H1 (cell line): ENCODE results near the gene MED10. TPM values are rescaled to one million over a fixed set of nuclear protein-coding genes. Genes with fewer than 3 reads are reported as not detected.

Source experiments
- CTCF ChIA-PET: fragments of 300-600 bp; sonication (Branson Sonifier 250); formaldehyde crosslinking; loops from one replicate; lab custom pipeline; 2021; ENCODE audit not compliant: partially characterized antibody; lab: Charles Lee
- POLR2A ChIA-PET: fragments of 300-600 bp; sonication (Branson Sonifier 250); formaldehyde crosslinking; loops from one replicate; lab custom pipeline; 2021; ENCODE audit warnings: inconsistent platforms; ENCODE audit not compliant: partially characterized antibody; lab: Charles Lee
- DNase-seq, 2 experiments: peaks; one replicate each; pipeline versions ENCODE4 v3.0.0 to v3.0.0-alpha.2; 2010 to 2022; ENCODE audit warnings: low spot score in 2 of 2, low read depth in 1 of 2, mixed read lengths in 1 of 2
- FAIRE-seq: peaks from 2 replicates; lab custom pipeline; 2011; peaks lifted over from hg19 to GRCh38; lab: Jason Lieb, UNC
- H2AFZ ChIP-seq: 2 replicates; pipeline ENCODE4 v1.8.1; 2012; ENCODE audit warnings: low read length, inconsistent platforms
- H2AK5ac ChIP-seq: 2 replicates; pipeline ENCODE4 v1.6.1; 2013; ENCODE audit warnings: low read depth, low read length
- H2BK120ac ChIP-seq: replicated peaks from 2 replicates; pipeline ENCODE3; 2013; ENCODE audit warnings: low read depth, low read length, inconsistent platforms
- H2BK12ac ChIP-seq: 2 replicates; pipeline ENCODE4 v1.6.1; 2013; ENCODE audit warnings: low read depth, low read length
- H2BK15ac ChIP-seq: 2 replicates; pipeline ENCODE4 v1.6.1; 2013; ENCODE audit warnings: low read length
- H2BK20ac ChIP-seq: 2 replicates; pipeline ENCODE4 v1.6.1; 2013; ENCODE audit warnings: low read length
- H2BK5ac ChIP-seq: 2 replicates; pipeline ENCODE4 v1.6.1; 2013; ENCODE audit warnings: low read depth, low read length
- H3K14ac ChIP-seq: 2 replicates; pipeline ENCODE4 v1.6.1; 2013; ENCODE audit warnings: inconsistent platforms; ENCODE audit not compliant: insufficient read length
- H3K18ac ChIP-seq: 2 replicates; pipeline ENCODE4 v1.6.1; 2013; ENCODE audit warnings: low read length; ENCODE audit errors: extremely low read depth
- H3K23ac ChIP-seq: 2 replicates; pipeline ENCODE4 v1.6.1; 2013; ENCODE audit warnings: inconsistent platforms; ENCODE audit not compliant: insufficient read length
- H3K23me2 ChIP-seq: 2 replicates; pipeline ENCODE4 v1.6.1; 2013; ENCODE audit warnings: low read depth, low read length
- H3K27ac ChIP-seq: 2 replicates; pipeline ENCODE4 v1.6.1; 2011; ENCODE audit warnings: low read depth, low read length, inconsistent platforms
- H3K27me3 ChIP-seq, 4 experiments: replicated peaks in 1 of 4; 1 replicate in 1 of 4; 2 replicates in 3 of 4; pipeline versions ENCODE4 v1.6.1 to v1.8.1; 2011 to 2013; ENCODE audit warnings: low read length in 3 of 4, mild to moderate bottlenecking in 3 of 4, inconsistent platforms in 2 of 4, mixed read lengths in 2 of 4, moderate library complexity in 1 of 4; ENCODE audit not compliant: control insufficient read depth in 3 of 4, insufficient read depth in 3 of 4; ENCODE audit errors: extremely low read depth in 1 of 4
- H3K36me3 ChIP-seq, 4 experiments: 2 replicates each; pipeline versions ENCODE4 v1.6.1 to v1.8.1; 2011 to 2013; ENCODE audit warnings: mild to moderate bottlenecking in 4 of 4, low read length in 3 of 4, moderate library complexity in 2 of 4, control low read depth in 1 of 4, inconsistent platforms in 1 of 4; ENCODE audit not compliant: insufficient read depth in 4 of 4, control insufficient read depth in 2 of 4
- H3K4ac ChIP-seq: replicated peaks from 2 replicates; pipeline ENCODE3; 2013; ENCODE audit warnings: low read length, low read depth, mixed read lengths, inconsistent platforms; ENCODE audit not compliant: insufficient read length
- H3K4me1 ChIP-seq, 4 experiments: replicated peaks in 1 of 4; 1 replicate in 1 of 4; 2 replicates in 3 of 4; pipeline versions ENCODE4 v1.6.1 to v1.8.1; 2011 to 2013; ENCODE audit warnings: low read length in 3 of 4, inconsistent platforms in 2 of 4, mixed read lengths in 1 of 4; ENCODE audit not compliant: insufficient read depth in 4 of 4, control insufficient read depth in 3 of 4
- H3K4me2 ChIP-seq, 2 experiments: 2 replicates each; pipeline versions ENCODE4 v1.6.1 to v1.8.1; 2011 to 2013; ENCODE audit warnings: low read depth in 2 of 2, low read length in 2 of 2, control low read depth in 1 of 2, inconsistent platforms in 1 of 2, mild to moderate bottlenecking in 1 of 2; ENCODE audit not compliant: insufficient read depth in 1 of 2
- H3K4me3 ChIP-seq, 4 experiments: fragments of 200-600, 300-600 bp in 1 of 4; sonication (generic), shearing (Covaris generic), sonication (Bioruptor Twin) in 1 of 4; 2 replicates each; pipeline versions ENCODE4 v1.5.1 to v1.8.1; 2011 to 2016; ENCODE audit warnings: low read length in 4 of 4, low read depth in 3 of 4, control low read depth in 2 of 4, inconsistent platforms in 2 of 4, mild to moderate bottlenecking in 2 of 4, mixed read lengths in 1 of 4, moderate library complexity in 1 of 4; ENCODE audit not compliant: insufficient read depth in 2 of 4; ENCODE audit errors: extremely low read depth in 1 of 4
- H3K56ac ChIP-seq: replicated peaks from 2 replicates; pipeline ENCODE3; 2013; ENCODE audit warnings: low read depth, mild to moderate bottlenecking, mixed read lengths, low read length, inconsistent platforms; ENCODE audit not compliant: insufficient read length
- H3K79me1 ChIP-seq: 2 replicates; pipeline ENCODE4 v1.6.1; 2013; ENCODE audit warnings: low read depth, low read length, control low read depth
- H3K79me2 ChIP-seq, 2 experiments: 2 replicates each; pipeline versions ENCODE4 v1.6.1 to v1.8.1; 2012 to 2013; ENCODE audit warnings: low read length in 2 of 2, mild to moderate bottlenecking in 2 of 2, inconsistent platforms in 1 of 2; ENCODE audit not compliant: insufficient read depth in 2 of 2, control insufficient read depth in 1 of 2
- H3K9ac ChIP-seq, 4 experiments: replicated peaks in 1 of 4; 1 replicate in 1 of 4; 2 replicates in 3 of 4; pipeline versions ENCODE4 v1.6.1 to v1.8.1; 2011 to 2013; ENCODE audit warnings: low read depth in 3 of 4, low read length in 3 of 4, control low read depth in 2 of 4, mild to moderate bottlenecking in 2 of 4, moderate library complexity in 2 of 4, inconsistent platforms in 1 of 4; ENCODE audit errors: extremely low read depth in 1 of 4
- H3K9me3 ChIP-seq, 2 experiments: 2 replicates each; pipeline versions ENCODE4 v1.6.1 to v1.8.1; 2012 to 2013; ENCODE audit warnings: mild to moderate bottlenecking in 2 of 2, moderate library complexity in 2 of 2, control low read depth in 1 of 2, inconsistent platforms in 1 of 2, low read depth in 1 of 2, low read length in 1 of 2, mixed read lengths in 1 of 2; ENCODE audit not compliant: insufficient read depth in 2 of 2
- H4K20me1 ChIP-seq, 2 experiments: replicated peaks in 1 of 2; 2 replicates each; pipeline versions ENCODE3 to v1.8.1; 2011 to 2013; ENCODE audit warnings: inconsistent platforms in 2 of 2, low read length in 2 of 2, mild to moderate bottlenecking in 1 of 2; ENCODE audit not compliant: insufficient read depth in 2 of 2, control insufficient read depth in 1 of 2
- H4K5ac ChIP-seq: 2 replicates; pipeline ENCODE4 v1.6.1; 2013; ENCODE audit warnings: low read length, low read depth, mixed read lengths, inconsistent platforms; ENCODE audit not compliant: insufficient read length
- H4K8ac ChIP-seq: 2 replicates; pipeline ENCODE4 v1.8.0; 2013; ENCODE audit warnings: mild to moderate bottlenecking, moderate library complexity, low read length, inconsistent platforms; ENCODE audit not compliant: insufficient read depth; ENCODE audit errors: extremely low read depth
- H4K91ac ChIP-seq: replicated peaks from 2 replicates; pipeline ENCODE3; 2013; ENCODE audit warnings: low read length, mixed read lengths, inconsistent platforms; ENCODE audit not compliant: insufficient read length
- WGBS, 2 experiments: shearing (Covaris generic) in 1 of 2; methylation state at CpG; one replicate each; pipeline versions ENCODE4 v1.1.6 to v1.1.7; 2013 to 2015; ENCODE audit warnings: low lambda C conversion rate in 2 of 2, mixed read lengths in 2 of 2, inconsistent platforms in 1 of 2, low coverage in 1 of 2, missing lambda C conversion rate in 1 of 2; ENCODE audit not compliant: insufficient replicate concordance in 2 of 2, insufficient coverage in 1 of 2, insufficient read length in 1 of 2; ENCODE audit errors: extremely low coverage in 1 of 2, missing lambda C conversion rate in 1 of 2; 5-methylcytosine and 5-hydroxymethylcytosine counted together
- polyA plus RNA-seq, 7 experiments: library from polyadenylated mRNA; depleted of rRNA in 3 of 7; stranded (reverse) in 5 of 7; unstranded in 2 of 7; fragments of >200 nt in 5 of 7; fragments of 200-250 nt in 2 of 7; gene quantifications; 1 replicate in 5 of 7; 2 replicates in 1 of 7; 4 replicates in 1 of 7; pipeline versions ENCODE4 v1.2.1 to v1.2.3, GENCODE V29; 2011 to 2013; ENCODE audit warnings: missing spikeins in 2 of 7, mixed read lengths in 2 of 7
- total RNA-seq: library from RNA; stranded (reverse); fragmentation: NEBNext Ultra II Directional; extraction: Animal tissue kit (Norgen Biotek cat#: 25700); gene quantifications from 2 replicates; pipeline ENCODE4 v1.2.1, GENCODE V29; 2021

Gene MED10
- total and polyA plus RNA-seq, 2 of the 8 experiments (the other 6 are each of a cell fraction or from before 2014, with no cell fraction given) = 20.1 to 23.2 TPM

DNA sequence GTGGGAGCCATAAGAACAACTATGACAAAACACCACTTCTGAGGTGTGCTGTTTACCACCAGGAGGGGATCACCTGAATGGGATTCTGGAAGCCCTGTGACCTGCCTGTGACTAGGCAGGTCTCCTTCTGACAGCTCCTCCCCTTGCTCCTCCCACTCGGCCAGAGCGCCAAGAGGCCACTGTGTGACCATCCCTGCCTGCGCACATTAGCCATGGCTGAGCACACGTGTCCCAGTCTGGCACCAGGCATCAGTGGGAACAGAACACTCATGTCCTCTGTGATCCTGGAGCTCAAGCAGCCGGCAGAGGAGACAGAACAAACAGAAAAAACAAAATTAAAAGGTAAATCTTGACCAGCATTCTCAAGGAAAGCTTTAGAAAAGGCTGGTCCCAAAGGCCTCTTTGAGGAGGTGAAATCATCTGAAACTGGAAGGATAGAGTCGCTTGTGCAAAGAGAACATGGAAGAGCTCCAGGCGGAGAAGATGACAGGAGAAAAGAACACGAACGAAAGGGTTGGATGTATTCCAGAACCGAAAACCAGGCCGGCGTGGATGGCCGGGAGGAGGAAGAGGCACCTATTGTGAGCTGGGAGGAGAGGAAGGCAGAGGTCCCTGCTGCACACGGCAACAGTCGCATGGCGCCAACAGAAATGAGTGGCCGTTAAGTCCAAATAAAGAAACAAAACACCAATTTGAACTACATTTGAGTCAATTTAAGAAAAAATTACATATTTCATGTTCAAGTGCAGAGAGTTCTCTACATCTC is 5.1 kb downstream of the MED10 start:
- ChIA-PET CTCF (interaction anchor here (1.4 to 2.9 kb wide), 3 partner anchors 11 to 200 kb away, joined by 4 to 11 read pairs (median 5); no protein-coding TSS in a partner anchor), POLR2A (interaction anchor here (1.5 kb wide), 1 partner anchor 13 kb away, joined by 3 read pairs; no protein-coding TSS in a partner anchor)
- Histone ChIP-seq H3K9me3 (no peaks in the 10 kb centered on the region), H3K4me1 (peaks cover 0 to 3% (median 2%) of the 10 kb centered on the region in 4 experiments; a peak in 4 of 7 replicates), H2AFZ (no peak overlapping the region), H3K79me1 (peaks cover 4% of the 10 kb centered on the region; the same call in 1 of the 2 replicates), H4K5ac (no peak overlapping the region), H3K27me3 (no peaks in the 10 kb centered on the region), H3K14ac (no peak overlapping the region), H3K36me3 (peaks cover 7 to 57% (median 41%) of the 10 kb centered on the region in 4 experiments; a peak in 7 of 8 replicates), H2BK12ac (no peak overlapping the region), H3K18ac (no peak overlapping the region), H2AK5ac (no peak overlapping the region), H3K4me3 (no peak overlapping the region), H4K20me1 (peaks cover 4 to 9% of the 10 kb centered on the region in 2 experiments), H4K8ac (no peak overlapping the region), H3K4me2 (no peak overlapping the region), H2BK15ac (no peak overlapping the region), H2BK20ac (no peak overlapping the region), H4K91ac (no peak overlapping the region), H3K4ac (no peak overlapping the region), H3K27ac (no peak overlapping the region), H3K9ac (no peak overlapping the region), H3K23me2 (peaks cover 3% of the 10 kb centered on the region; the same call in 1 of the 2 replicates), H2BK120ac (no peak overlapping the region), H2BK5ac (no peak overlapping the region), H3K79me2 (peaks cover 3 to 27% of the 10 kb centered on the region in 2 experiments), H3K56ac (no peak overlapping the region), H3K23ac (no peak overlapping the region)
- 97% methylated on average over 17 of the region's 17 CpGs; no CpG with 5 or more reads in 1 of the 2 experiments for WGBS, 2 experiments
- DNase-seq (no peak), FAIRE-seq (no peak)
